ENCODE measurements around the gene ANKRD6. TPM values are rescaled to one million over a fixed set of nuclear protein-coding genes. Genes with fewer than 3 reads are reported as not detected.

ANKRD6 gene
- total and polyA plus RNA-seq, 2 donors (not counting 3 experiments of a cell fraction or from before 2014, with no cell fraction given) = 3.4 to 9.6 TPM

DNA sequence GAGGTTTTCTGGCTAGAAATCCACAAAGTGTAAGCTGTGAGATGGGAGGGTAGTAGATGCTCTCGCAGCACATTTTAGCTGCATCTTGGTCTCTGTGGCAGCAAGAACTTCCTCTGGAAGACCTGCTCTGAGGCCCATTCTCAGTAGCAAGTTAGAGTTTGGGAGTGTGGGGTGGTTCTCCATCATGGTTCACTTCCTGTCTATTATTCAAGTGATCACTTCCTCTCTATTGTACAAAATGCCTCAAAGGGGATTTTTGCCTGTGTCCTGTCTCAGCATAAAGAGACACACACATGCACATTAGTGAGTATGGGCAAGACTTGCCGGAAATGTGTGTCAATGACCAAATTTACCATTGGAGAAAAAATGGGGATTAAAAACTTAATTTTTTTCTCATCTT, 163.1 kb downstream of the ANKRD6 start:
- H3K9ac ChIP-seq (replicated peaks; ENCODE audit: extremely low read depth, insufficient read depth, low read length) = no peak overlapping the region
- DNase-seq (ENCODE audit: low read depth, low spot score) (no peak), FAIRE-seq (no peak)
- BruUV-seq (replicated peaks) = no TSS peak
- H3K4me2 ChIP-seq (ENCODE audit: insufficient read depth, low read length) = no peak overlapping the region
- CTCF ChIA-PET = no interaction called here
- no peak overlapping the region for H3K27ac ChIP-seq (ENCODE audit: insufficient read depth, low read depth, low read length)
- intact Hi-C loops (cut with micrococcal nuclease) (no loop called here), dilution Hi-C loops (cut with MboI; ENCODE audit: extremely low pct_ligation_motif_present, low sequenced_read_pairs) (no loop called here)
- H3K9me3 ChIP-seq (replicated peaks; ENCODE audit: control insufficient read depth, insufficient read depth, low read length) = no peaks in the 10 kb centered on the region
- POLR2A ChIA-PET = no interaction called here
- no peaks in the 10 kb centered on the region for H3K36me3 ChIP-seq (ENCODE audit: control insufficient read depth in 2 of 2, extremely low read depth in 1 of 2, insufficient read depth in 2 of 2, low read length in 2 of 2)
- peaks cover 0 to 2% of the 10 kb centered on the region in 2 experiments for H3K27me3 ChIP-seq (ENCODE audit: control insufficient read depth in 2 of 2, insufficient read depth in 2 of 2, low read length in 2 of 2)
- H3K4me3 ChIP-seq (replicated peaks in 1 of 3; ENCODE audit: insufficient read depth in 1 of 3, low read depth in 1 of 3, low read length in 3 of 3) = no peak overlapping the region
- H2AFZ ChIP-seq (ENCODE audit: low read depth, low read length) = no peak overlapping the region
- TF ChIP-seq, protein P1, sequence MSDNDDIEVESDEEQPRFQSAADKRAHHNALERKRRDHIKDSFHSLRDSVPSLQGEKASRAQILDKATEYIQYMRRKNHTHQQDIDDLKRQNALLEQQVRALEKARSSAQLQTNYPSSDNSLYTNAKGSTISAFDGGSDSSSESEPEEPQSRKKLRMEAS (IDR thresholded peaks at IDR 0.05; ENCODE audit: insufficient read depth, insufficient read length) = no peak
- TF ChIP-seq GATA2 (IDR thresholded peaks at IDR 0.05; ENCODE audit: insufficient read depth, insufficient read length, low read depth, low read length) (no peak), FOS (IDR thresholded peaks at IDR 0.05; ENCODE audit: borderline replicate concordance, insufficient read depth, low read length) (no peak)
- H4K20me1 ChIP-seq (replicated peaks; ENCODE audit: control insufficient read depth, extremely low read depth, insufficient read depth, low read length) = no peaks in the 10 kb centered on the region
- H3K9me1 ChIP-seq (replicated peaks; ENCODE audit: control insufficient read depth, extremely low read depth, insufficient read depth, low read length) = no peaks in the 10 kb centered on the region
- no peaks in the 10 kb centered on the region for H3K79me2 ChIP-seq (ENCODE audit: control insufficient read depth, insufficient read depth, low read length)
- H3K4me1 ChIP-seq (ENCODE audit: control insufficient read depth, extremely low read depth, insufficient read depth, low read length) = no peaks in the 10 kb centered on the region

DNA sequence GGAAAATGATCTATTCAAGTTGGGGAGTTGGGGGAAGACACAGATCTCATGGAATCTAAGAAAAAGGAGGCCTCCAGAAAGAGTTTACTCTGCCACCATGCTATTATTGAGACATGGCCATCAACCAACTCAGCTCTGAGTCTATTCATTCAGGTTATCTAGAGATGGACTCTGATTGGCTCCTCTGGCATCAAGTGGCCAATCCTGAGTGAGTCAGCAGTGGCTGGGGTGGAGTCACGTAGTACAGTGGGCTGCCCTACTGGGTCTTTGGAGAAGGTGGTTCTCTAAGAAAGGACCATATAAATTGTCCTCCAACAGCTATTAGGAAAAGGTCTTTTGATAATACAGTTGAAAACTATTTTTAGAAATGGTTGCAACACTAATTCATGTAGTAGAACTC, 163.5 kb downstream of the ANKRD6 start:
- FAIRE-seq (no peak), DNase-seq (ENCODE audit: low read depth, low spot score) (no peak)
- dilution Hi-C loops (cut with MboI; ENCODE audit: extremely low pct_ligation_motif_present, low sequenced_read_pairs) = no loop called here
- H3K4me3 ChIP-seq (replicated peaks in 1 of 3; ENCODE audit: insufficient read depth in 1 of 3, low read depth in 1 of 3, low read length in 3 of 3) = no peak overlapping the region
- no peak overlapping the region for H2AFZ ChIP-seq (ENCODE audit: low read depth, low read length)
- no TSS peak for BruUV-seq (replicated peaks)
- CTCF ChIA-PET = no interaction called here
- H3K79me2 ChIP-seq (ENCODE audit: control insufficient read depth, insufficient read depth, low read length) = no peaks in the 10 kb centered on the region
- POLR2A ChIA-PET = no interaction called here
- peaks cover 0 to 2% of the 10 kb centered on the region in 2 experiments for H3K27me3 ChIP-seq (ENCODE audit: control insufficient read depth in 2 of 2, insufficient read depth in 2 of 2, low read length in 2 of 2)
- H3K9me1 ChIP-seq (replicated peaks; ENCODE audit: control insufficient read depth, extremely low read depth, insufficient read depth, low read length) = no peaks in the 10 kb centered on the region
- H3K4me2 ChIP-seq (ENCODE audit: insufficient read depth, low read length) = no peak overlapping the region
- H4K20me1 ChIP-seq (replicated peaks; ENCODE audit: control insufficient read depth, extremely low read depth, insufficient read depth, low read length) = no peaks in the 10 kb centered on the region
- H3K4me1 ChIP-seq (ENCODE audit: control insufficient read depth, extremely low read depth, insufficient read depth, low read length) = no peaks in the 10 kb centered on the region
- H3K36me3 ChIP-seq (ENCODE audit: control insufficient read depth in 2 of 2, extremely low read depth in 1 of 2, insufficient read depth in 2 of 2, low read length in 2 of 2) = no peaks in the 10 kb centered on the region
- H3K9ac ChIP-seq (replicated peaks; ENCODE audit: extremely low read depth, insufficient read depth, low read length) = no peak overlapping the region
- intact Hi-C loops (cut with micrococcal nuclease) = no loop called here
- no peak overlapping the region for H3K27ac ChIP-seq (ENCODE audit: insufficient read depth, low read depth, low read length)
- H3K9me3 ChIP-seq (replicated peaks; ENCODE audit: control insufficient read depth, insufficient read depth, low read length) = no peaks in the 10 kb centered on the region
- TF ChIP-seq FOS (IDR thresholded peaks at IDR 0.05; ENCODE audit: borderline replicate concordance, insufficient read depth, low read length) (no peak), JUN (IDR thresholded peaks at IDR 0.05; ENCODE audit: borderline replicate concordance, insufficient read depth, insufficient read length, low read depth) (no peak), GATA2 (IDR thresholded peaks at IDR 0.05; ENCODE audit: insufficient read depth, insufficient read length, low read depth, low read length) (no peak)
